ENCODE measurements around the gene POLE2. TPM values are rescaled to one million over a fixed set of nuclear protein-coding genes. Genes with fewer than 3 reads are reported as not detected.

Gene POLE2
- total and polyA plus RNA-seq, 2 of the 13 experiments (the other 11 are each of a cell fraction or from before 2014, with no cell fraction given) = 16.6 to 37.0 TPM

GRCh38 chr14:49598485-49599300 is 89.3 kb downstream of the POLE2 start, which contains the start of gene LRR1 (continued):
- TF ChIP-seq ZNF704 (CRISPR knock-in tag; IDR thresholded peaks at IDR 0.05; ENCODE audit: borderline replicate concordance) (peak; percentile 49; the same call in 1 of the 2 replicates), PRDM15 (CRISPR knock-in tag; IDR thresholded peaks at IDR 0.05) (no peak; the same call in 1 of the 2 replicates), HDAC2 (CRISPR knock-in tag; IDR thresholded peaks at IDR 0.05) (peak; percentile 68; the same call in 1 of the 2 replicates), FUBP1 (CRISPR knock-in tag; IDR thresholded peaks at IDR 0.05; ENCODE audit: borderline replicate concordance) (no peak), TRIM22 (IDR thresholded peaks at IDR 0.05) (no peak), CBX1 (IDR thresholded peaks at IDR 0.05; ENCODE audit: low read depth) (peak; percentile 69), NR2F1 (CRISPR knock-in tag; IDR thresholded peaks at IDR 0.05) (no peak), ZBTB7A (CRISPR knock-in tag; IDR thresholded peaks at IDR 0.05) (no peak; the same call in 1 of the 2 replicates), ZNF329 (CRISPR knock-in tag; IDR thresholded peaks at IDR 0.05; ENCODE audit: low read depth) (0 out of 2 replicates have a peak, but pooled peaks have one; percentile 58), ZNF512B (CRISPR knock-in tag; IDR thresholded peaks at IDR 0.05; ENCODE audit: borderline replicate concordance) (peak; percentile 86; the same call in 1 of the 2 replicates), MED13 (CRISPR knock-in tag; IDR thresholded peaks at IDR 0.05) (no peak), ZGPAT (CRISPR knock-in tag; IDR thresholded peaks at IDR 0.05) (peak; percentile 88), ZNF33B (CRISPR knock-in tag; IDR thresholded peaks at IDR 0.05) (0 out of 2 replicates have a peak, but pooled peaks have one; percentile 42), ZFYVE20 (CRISPR knock-in tag; IDR thresholded peaks at IDR 0.05; ENCODE audit: borderline replicate concordance, low read depth) (0 out of 2 replicates have a peak, but pooled peaks have one; percentile 63)
